PFSK-1 (cell line): ENCODE data around the gene DGKB.

ENCODE experiments used
- POLR2AphosphoS5 ChIP-seq: IDR thresholded peaks from 2 replicates; pipeline ENCODE4 v1.6.1; 2012; ENCODE audit warnings: low read depth, mild to moderate bottlenecking, control low read depth, low read length, moderate library complexity
- REST ChIP-seq, 2 experiments: IDR thresholded peaks; 2 replicates each; pipeline versions ENCODE4 v1.6.1 to v1.8.0; 2011 to 2012; ENCODE audit warnings: low read depth in 2 of 2, low read length in 2 of 2, control low read depth in 1 of 2, inconsistent platforms in 1 of 2, mild to moderate bottlenecking in 1 of 2, moderate library complexity in 1 of 2; ENCODE audit not compliant: insufficient read depth in 1 of 2
- SIN3A ChIP-seq: IDR thresholded peaks from 2 replicates; pipeline ENCODE4 v1.6.1; 2012; ENCODE audit warnings: mild to moderate bottlenecking, low read length, moderate library complexity, borderline replicate concordance; ENCODE audit not compliant: insufficient read depth
- TAF1 ChIP-seq: IDR thresholded peaks from 2 replicates; pipeline ENCODE4 v1.6.1; 2012; ENCODE audit warnings: low read length, control low read depth, borderline replicate concordance; ENCODE audit not compliant: insufficient read depth

DNA sequence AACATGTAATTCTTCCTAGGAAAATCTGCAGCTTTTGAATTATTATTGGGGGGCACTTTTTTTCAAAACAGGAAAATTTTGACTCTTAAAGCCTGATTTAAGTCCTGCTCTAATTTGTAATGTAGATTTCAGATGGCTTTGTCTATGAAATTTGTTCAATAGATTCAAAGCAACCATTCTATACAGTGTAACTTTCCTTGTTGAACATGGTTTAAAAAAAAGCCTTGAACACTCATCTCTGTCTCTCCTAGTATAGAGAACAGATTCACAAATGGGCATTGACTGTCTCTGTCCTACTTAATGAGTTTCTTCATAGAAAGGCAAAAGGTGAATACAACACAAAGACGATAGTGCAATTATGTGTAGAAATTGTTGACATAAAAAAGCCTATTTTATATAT is 643.7 kb downstream of the DGKB start:
- TF ChIP-seq REST (IDR thresholded peaks at IDR 0.05; ENCODE audit: insufficient read depth in 1 of 2, low read depth in 2 of 2, low read length in 2 of 2) (no peak), POLR2AphosphoS5 (no peak), SIN3A (no peak), TAF1 (no peak)
